Panc1 (cell line): Measurements from ENCODE around the gene KAZN.

ENCODE experiments used
- CTCF ChIP-seq: fragments of 450-650 bp; IDR thresholded peaks from 2 replicates; pipeline ENCODE4 v1.5.1; 2017; ENCODE audit warnings: mild to moderate bottlenecking
- POLR2AphosphoS5 ChIP-seq: IDR thresholded peaks from 2 replicates; pipeline ENCODE4 v1.6.1; 2012; ENCODE audit warnings: mild to moderate bottlenecking, low read depth, low read length, moderate library complexity
- REST ChIP-seq, 2 experiments: IDR thresholded peaks; 2 replicates each; pipeline ENCODE4 v1.6.1; 2011 to 2012; ENCODE audit warnings: low read depth in 2 of 2, control low read depth in 1 of 2, low read length in 1 of 2, mild to moderate bottlenecking in 1 of 2, moderate library complexity in 1 of 2; ENCODE audit not compliant: insufficient read depth in 1 of 2
- SIN3A ChIP-seq: IDR thresholded peaks from 2 replicates; pipeline ENCODE4 v1.6.1; 2012; ENCODE audit warnings: low read depth, mild to moderate bottlenecking, low read length, moderate library complexity, borderline replicate concordance; ENCODE audit not compliant: insufficient read depth
- TCF7L2 ChIP-seq: IDR thresholded peaks from 2 replicates; pipeline ENCODE4 v1.6.1; 2011; ENCODE audit warnings: mild to moderate bottlenecking, low read depth, low read length, inconsistent platforms

GRCh38 chr1:14650951-14651350 lies 52.5 kb downstream of the KAZN start:
- TF ChIP-seq REST (IDR thresholded peaks at IDR 0.05; ENCODE audit: insufficient read depth in 1 of 2, low read depth in 2 of 2, low read length in 1 of 2) = no peak
- no peak for TF ChIP-seq CTCF
- TF ChIP-seq SIN3A = no peak
- no peak for TF ChIP-seq POLR2AphosphoS5
- no peak for TF ChIP-seq TCF7L2
